HG03342 (cell line): ENCODE results near the gene RAVER1.
A peak's percentile ranks its signal among the peaks of the same experiment; 100 is the strongest.

Experiments used
- ATAC-seq: cut with Tn5 transposase; IDR thresholded peaks from one replicate; pipeline ENCODE4 v1.9.1; 2021; ENCODE audit warnings: mild to moderate bottlenecking, moderate library complexity; ENCODE audit not compliant: unreplicated experiment

Gene RAVER1

DNA sequence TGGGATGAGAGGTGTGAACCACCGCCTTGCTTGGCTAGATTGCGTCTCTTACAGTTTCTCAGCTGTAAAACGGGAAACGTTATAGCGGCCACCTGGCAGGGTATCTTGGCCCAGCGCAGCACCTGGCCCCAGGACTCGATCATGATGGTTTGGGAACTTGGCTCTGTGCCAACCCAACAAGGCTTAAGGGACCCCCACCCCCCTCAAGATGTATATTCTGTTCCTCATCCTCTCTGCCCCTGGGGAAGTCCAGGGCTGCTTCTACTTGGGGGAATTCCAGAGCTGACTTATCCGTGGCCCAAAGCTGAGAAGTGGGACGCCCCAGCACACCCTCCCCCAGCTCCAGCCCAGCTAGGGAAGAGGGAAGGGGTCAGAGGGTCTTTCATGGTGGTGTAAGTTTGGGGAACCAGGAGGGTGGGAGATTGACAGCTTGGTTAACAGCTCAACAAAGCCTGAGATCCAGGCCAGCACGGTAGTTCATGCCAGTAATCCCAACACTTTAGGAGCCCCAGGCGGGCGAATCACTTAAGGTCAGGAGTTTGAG is 61.7 kb downstream of the RAVER1 start:
- peak; percentile 29 for ATAC-seq

DNA sequence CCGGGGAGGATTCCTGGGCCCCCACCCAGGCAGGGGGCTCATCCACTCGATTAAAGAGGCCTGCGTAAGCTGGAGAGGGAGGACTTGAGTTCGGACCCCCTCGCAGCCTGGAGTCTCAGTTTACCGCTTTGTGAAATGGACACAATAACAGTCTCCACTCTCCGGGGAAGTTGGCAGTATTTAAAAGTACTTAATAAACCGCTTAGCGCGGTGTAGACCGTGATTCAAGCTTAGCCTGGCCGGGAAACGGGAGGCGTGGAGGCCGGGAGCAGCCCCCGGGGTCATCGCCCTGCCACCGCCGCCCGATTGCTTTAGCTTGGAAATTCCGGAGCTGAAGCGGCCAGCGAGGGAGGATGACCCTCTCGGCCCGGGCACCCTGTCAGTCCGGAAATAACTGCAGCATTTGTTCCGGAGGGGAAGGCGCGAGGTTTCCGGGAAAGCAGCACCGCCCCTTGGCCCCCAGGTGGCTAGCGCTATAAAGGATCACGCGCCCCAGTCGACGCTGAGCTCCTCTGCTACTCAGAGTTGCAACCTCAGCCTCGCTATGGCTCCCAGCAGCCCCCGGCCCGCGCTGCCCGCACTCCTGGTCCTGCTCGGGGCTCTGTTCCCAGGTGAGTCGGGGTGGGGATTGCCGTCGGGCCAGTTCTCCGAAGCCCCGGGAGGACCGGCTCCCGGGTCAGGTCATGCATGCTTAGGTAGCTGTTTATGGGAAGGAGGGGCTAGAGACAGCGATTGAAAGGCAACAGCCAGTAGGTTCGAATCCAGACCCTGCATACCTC is 62.5 kb downstream of the RAVER1 start, which contains the start of gene ICAM1:
TSS of gene ICAM1 (plus strand) at position 505 of the 779 bp plus-strand sequence. CDS start at position 545, 40 bp downstream.
- peak; percentile 43 for ATAC-seq

DNA sequence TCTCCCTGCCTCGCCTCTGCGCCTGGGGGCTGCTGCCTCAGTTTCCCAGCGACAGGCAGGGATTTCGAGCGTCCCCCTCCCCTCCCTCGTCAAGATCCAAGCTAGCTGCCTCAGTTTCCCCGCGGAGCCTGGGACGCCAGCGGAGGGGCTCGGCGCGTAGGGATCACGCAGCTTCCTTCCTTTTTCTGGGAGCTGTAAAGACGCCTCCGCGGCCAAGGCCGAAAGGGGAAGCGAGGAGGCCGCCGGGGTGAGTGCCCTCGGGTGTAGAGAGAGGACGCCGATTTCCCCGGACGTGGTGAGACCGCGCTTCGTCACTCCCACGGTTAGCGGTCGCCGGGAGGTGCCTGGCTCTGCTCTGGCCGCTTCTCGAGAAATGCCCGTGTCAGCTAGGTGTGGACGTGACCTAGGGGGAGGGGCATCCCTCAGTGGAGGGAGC is 63.1 kb downstream of the RAVER1 start:
- ATAC-seq = no peak

DNA sequence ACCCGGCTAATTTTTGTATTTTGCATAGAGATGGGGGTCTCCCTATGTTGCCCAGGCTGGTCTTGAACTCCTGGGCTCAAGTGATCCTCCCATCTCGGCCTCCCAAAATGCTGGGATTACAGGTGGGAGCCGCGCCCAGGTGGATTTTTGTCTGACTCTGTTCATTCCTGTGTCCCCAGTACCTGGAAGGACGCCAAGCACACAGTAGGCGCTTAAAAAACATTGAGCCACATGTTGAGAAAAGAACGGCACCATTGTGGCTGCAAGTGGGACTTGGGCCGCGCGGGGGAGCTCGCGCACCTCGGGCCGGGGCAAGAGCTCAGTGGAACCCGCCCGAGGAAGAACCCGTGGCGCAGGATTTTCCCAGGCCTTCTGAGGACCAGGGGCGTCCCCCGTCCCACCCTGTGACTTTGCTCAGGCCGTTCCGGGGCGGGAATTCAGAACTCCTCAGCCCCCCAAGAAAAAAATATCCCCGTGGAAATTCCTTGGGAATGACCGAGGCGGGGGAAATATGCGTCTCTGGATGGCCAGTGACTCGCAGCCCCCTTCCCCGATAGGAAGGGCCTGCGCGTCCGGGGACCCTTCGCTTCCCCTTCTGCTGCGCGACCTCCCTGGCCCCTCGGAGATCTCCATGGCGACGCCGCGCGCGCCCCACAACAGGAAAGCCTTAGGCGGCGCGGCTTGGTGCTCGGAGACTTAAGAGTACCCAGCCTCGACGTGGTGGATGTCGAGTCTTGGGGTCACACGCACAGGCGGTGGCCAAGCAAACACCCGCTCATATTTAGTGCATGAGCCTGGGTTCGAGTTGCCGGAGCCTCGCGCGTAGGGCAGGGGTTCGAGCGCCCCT is 63.8 kb downstream of the RAVER1 start:
- no peak for ATAC-seq

DNA sequence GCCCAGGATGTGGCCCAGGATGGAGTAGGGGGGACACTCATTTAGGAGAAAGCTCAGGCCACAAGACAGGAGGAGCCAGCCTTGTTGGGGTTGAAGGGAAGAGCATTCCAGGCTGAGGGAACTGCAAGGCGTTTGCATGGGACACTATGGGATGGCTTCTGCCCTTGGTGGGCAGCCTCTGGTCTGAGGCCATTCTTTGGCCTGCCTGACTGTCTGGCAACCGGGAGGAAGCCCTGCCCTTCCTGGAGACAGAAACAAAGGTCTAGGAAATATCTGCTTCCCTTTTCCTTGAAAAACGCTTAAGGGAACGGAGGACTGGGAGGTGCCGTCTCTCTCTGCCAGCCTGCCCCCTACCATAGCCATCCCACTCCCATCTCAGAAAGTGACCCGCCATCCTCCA is 65.3 kb downstream of the RAVER1 start:
- no peak for ATAC-seq

DNA sequence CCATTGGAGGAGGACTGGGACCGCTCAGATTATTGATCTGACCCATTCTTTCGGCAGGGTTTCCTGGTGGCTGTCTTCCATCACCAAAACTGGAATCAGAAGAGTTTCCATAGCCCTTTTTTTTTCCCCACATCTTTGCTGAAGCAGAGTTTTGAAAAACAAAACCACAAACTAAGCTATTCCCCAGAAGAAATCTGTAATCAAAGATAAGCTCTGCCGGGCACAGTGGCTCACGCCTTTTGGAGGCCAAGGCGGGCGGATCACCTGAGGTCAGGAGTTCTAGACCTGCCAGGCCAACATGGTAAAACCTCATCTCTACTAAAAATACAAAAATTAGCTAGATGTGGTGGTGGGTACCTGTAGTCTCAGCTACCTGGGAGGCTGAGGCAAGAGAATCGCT is 66.6 kb downstream of the RAVER1 start:
- ATAC-seq = no peak
